COLO829 (cell line): ENCODE data around the gene PLCB2.
A peak's percentile ranks its signal among the peaks of the same experiment; 100 is the strongest.

Experiments
- DNase-seq: peaks from one replicate; pipeline ENCODE4 v3.0.0; 2012; ENCODE audit warnings: low spot score

The PLCB2 gene, protein sequence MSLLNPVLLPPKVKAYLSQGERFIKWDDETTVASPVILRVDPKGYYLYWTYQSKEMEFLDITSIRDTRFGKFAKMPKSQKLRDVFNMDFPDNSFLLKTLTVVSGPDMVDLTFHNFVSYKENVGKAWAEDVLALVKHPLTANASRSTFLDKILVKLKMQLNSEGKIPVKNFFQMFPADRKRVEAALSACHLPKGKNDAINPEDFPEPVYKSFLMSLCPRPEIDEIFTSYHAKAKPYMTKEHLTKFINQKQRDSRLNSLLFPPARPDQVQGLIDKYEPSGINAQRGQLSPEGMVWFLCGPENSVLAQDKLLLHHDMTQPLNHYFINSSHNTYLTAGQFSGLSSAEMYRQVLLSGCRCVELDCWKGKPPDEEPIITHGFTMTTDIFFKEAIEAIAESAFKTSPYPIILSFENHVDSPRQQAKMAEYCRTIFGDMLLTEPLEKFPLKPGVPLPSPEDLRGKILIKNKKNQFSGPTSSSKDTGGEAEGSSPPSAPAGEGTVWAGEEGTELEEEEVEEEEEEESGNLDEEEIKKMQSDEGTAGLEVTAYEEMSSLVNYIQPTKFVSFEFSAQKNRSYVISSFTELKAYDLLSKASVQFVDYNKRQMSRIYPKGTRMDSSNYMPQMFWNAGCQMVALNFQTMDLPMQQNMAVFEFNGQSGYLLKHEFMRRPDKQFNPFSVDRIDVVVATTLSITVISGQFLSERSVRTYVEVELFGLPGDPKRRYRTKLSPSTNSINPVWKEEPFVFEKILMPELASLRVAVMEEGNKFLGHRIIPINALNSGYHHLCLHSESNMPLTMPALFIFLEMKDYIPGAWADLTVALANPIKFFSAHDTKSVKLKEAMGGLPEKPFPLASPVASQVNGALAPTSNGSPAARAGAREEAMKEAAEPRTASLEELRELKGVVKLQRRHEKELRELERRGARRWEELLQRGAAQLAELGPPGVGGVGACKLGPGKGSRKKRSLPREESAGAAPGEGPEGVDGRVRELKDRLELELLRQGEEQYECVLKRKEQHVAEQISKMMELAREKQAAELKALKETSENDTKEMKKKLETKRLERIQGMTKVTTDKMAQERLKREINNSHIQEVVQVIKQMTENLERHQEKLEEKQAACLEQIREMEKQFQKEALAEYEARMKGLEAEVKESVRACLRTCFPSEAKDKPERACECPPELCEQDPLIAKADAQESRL

DNA sequence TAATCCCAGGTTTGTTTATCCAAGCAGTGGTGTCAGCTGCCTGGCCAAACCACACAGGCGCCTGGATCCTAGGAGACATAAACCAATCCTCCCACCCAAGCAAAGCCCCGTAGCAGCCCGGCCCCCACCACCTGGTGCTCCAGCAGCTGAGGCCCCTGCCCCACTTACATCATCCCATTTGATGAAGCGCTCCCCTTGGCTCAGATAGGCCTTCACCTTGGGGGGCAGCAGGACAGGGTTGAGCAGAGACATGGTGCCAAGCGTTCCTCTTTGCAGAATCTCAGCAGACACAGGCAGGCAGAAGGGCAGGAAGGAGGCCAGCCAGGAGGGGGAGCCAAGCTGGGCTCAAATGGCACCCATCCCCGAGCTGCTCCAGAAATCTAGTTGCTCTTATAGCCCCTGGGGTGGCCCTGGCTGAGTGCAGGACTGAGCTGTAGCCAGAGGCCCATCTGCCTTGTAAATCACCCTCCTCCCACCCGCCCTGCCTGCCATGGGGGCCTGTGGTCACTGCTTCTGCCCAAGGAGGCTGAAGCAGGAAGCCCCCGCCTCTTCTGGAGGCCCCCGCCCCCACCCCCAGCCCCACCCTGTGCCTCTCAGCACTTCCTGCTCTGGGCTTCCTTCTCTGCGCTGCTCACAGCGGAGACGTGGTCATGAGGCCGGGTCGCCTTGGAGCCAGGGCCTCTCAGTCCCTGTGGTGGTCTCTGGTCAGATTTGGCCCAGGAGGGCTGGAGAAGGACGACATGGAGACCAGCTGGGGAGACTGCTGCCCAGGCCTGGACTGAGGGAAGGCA is at the start of gene PLCB2:
TSS of gene PLCB2 (minus strand) at position 515 of the 791 bp plus-strand sequence. CDS start at position 252, 263 bp downstream.
- DNase-seq = no peak

DNA sequence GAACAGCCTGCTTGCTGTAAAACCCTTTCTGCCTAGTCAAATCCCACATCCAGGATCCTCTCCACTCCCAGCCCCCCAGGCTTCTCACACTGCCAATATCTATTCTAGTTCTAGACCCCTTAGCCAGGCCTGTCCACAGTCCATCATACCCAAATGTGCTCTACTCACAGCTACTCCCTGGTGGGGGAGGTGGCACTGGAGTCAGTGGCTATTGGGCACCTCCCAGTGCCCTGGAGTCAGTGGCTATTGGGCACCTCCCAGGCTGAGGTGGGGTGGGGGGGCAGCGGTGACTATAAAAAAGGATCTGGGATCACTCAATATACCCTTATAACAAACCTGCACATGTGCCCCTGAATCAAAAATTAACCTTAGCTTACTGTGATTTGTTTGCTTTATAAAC is 49.5 kb upstream of the PLCB2 start:
- DNase-seq = no peak

- DNase-seq = no peak
Observed at GRCh38 chr15:40355976-40356585, 48.3 kb upstream of the PLCB2 start.

GRCh38 chr15:40354408-40355171 is 46.9 kb upstream of the PLCB2 start:
- no peak for DNase-seq

DNA sequence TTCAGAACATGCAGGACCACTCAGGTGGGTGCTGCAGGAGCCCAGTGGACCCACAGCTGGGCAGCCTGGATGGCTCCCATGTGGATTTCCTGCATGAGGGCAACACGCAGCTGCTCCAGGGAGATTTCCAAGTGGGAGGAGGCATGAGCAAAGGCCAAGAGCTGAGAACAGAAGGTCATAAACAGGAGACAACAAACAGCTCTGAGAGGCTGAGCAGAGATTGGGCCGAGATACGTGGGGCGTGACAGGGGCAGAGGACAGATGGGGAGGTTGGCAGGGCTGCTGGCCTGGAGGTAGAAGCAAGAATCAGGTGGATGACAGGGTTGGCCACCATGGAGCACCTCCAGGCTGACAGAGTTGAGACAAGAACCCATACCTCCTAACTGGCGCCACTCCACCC is 46.0 kb upstream of the PLCB2 start:
- DNase-seq = no peak

DNA sequence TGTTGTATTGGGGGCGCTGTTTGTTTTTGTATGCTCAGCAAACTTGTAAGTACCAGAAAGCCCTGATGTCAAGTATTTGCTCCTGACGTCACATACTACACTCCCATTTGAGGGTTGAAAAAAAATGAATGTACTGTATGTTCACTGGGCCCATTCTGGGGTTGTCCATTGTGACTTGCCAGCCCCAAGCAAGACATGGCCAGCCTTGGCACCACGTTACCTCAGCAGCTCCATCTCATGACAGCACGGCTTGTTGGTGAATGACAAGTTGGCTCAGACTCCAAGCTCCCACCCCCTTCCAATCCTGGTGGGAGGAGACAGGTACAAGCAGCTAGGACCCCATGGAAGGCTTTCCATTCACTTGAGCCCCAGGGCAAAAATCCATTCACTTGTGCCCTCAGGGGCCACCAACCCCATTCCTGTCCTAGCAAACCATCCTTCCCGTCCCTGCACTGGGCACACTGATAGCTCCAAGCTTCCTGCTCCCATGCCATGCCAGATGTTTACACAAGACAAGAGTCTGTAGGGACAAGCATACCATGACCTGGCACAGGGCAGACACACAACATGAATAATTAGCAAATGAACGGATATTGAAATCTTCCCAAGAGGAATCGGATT is 44.7 kb upstream of the PLCB2 start:
- DNase-seq = no peak

DNA sequence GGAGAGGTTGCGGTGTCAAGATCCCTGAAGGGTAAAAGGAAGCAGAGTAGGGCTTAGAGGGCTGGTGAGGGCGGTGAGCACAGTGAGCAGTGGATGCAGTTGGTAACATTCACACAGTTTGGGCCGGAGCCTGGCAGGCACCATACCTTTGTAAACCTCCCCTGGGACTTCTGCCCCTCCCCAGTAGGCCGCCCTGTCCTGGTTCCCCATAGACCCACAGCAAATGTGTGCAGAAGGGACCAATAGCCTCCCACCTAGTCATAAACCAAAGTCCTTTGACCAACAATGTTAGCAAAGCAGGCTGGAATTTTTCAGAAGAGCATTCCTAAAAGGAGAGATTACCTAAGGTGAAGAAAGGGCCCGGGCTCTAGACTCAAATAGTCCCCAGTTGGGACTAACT is 41.4 kb upstream of the PLCB2 start:
- DNase-seq = no peak

DNA sequence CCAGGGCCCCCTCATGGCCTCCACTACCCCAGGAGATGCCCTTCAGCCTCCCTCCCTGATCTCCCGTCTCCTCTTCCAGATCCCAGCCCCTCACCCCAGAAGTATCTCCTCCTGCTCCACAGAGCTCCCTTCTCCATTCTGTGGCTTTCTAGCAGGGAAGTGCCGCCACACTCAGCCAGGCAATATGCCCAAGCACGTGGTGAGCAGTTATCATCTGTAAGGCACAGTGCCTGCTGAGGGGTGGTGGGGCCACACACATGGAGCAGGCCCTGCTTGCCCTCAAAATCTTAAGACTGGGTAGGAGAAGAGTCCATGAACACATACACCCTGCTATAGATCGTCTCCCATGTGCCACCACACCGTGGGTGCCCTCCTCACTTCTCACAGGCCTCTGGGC is 40.7 kb upstream of the PLCB2 start:
- no peak for DNase-seq

DNA sequence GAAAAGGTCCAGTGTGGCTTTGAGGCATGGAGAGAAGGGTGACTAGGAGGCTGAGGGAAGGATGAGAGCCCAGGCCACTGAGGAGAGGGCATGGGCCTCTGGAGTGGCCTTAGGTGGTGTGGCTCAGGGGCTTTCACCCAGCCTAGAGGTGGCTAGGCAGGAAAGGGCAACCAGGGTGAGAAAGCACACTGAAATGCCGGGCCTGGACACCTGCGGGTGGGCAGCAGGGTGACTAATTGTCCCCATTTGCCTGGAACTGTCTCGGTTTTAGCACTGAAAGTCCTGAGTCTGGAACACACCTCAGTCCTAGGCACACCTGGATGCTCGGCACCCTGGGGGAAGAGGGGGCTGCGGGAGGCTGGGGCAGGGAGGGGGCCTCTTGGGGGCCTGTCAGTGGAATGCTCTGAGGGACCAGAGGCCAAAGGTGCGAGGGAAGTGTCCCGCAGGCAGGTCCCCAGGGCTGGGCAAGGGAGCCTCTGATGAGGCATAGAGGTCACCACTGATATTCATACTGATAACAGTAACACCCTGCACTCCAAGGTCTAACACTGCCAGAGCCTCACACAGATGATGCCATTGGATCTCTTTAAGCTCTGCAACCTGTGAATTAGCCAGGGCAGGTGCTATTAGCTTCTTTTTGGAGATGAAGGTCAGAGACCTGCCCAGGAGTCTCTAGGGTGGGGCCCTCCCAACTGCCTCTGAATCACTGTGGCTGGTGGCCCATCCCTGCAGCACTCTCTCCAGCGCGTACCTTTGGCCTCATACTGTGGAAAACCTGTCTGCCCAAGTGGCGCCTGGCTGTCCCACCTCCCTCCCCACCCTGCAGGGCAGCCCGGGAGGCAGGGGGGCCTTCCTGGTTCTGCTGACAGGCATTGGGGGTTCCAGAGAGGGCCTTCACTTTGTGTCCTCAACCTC is 40.1 kb upstream of the PLCB2 start:
- DNase-seq = no peak

DNA sequence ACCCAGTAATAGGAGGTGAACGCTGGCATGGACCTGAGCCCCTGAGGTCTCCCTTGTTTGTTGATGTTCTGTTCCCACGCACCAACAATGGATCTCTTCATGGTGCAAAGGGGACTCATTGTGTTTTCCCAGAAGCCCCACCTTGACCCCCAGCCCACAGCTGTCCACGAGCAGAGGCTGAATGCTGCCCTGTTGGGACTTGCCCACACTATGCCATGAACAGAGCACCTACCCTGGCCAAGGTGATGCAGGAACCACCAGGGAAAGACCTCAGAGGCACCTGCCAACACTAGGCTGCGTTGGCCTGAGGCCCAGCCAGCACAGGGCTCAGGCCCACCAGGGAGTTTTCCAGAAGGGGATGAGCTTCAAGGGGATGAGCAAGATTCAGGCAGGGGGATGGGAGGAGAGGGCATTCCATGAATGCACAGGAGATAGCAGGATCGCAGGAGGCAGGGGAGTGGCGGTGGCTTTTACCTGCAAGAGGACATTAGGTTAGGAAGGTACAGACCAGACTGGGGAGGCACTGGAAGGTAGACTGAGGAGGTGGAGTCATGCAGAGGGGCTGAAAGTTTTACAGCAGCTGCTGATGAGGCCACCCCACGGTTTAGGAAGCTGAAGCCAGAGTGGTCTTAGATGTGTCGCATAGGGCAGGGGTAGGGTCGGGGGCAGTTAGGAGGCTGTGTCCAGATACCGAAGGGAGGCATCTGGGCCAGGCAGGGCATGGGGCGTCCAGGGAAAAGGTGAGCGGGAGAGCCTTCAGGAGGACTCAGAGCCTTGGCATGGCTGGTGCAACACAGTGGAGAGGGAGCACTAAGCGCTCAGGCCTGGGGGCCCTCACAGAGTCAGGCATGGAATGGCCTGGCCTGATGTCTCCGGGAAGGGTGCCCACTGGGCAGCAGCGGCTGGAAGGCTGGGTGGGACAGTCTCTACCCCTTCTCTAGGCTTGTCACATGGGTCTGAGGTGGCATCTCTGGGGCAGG is 39.1 kb upstream of the PLCB2 start:
- DNase-seq = no peak

- DNase-seq = no peak
Observed at GRCh38 chr15:40345867-40346578, 38.3 kb upstream of the PLCB2 start.

DNA sequence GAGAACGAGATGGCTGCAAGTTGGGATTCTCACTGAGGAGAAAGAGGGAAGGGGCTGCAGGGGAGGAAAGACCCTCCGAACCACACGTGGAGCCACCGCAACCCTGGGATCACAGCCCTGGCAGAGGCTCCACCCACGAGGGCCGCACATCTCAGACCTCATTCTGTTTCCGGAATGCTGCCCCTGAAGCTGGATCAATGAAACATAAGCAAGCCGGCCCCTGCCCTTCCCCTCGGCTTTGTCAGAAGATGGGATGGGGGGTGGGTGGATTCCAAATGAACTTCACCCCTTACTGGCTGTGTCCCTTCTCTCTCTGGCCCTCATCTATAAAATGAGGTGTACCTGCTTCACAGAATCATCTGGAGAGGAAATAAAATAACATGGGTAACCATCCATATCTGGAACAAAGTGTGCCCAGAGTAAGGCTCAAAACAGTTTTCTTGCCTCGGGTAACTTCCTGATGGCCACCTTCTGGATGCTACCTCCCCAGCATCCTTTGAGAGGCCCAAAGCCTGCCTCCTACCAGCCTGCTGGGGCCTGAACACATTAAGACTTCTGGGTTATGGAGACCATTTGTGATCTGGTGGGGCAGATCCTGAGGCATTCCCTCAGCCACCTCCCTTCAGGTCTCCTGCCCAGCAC is 37.6 kb upstream of the PLCB2 start:
- DNase-seq = no peak

GRCh38 chr15:40344631-40345120 is 36.9 kb upstream of the PLCB2 start:
- DNase-seq = peak; percentile 37

DNA sequence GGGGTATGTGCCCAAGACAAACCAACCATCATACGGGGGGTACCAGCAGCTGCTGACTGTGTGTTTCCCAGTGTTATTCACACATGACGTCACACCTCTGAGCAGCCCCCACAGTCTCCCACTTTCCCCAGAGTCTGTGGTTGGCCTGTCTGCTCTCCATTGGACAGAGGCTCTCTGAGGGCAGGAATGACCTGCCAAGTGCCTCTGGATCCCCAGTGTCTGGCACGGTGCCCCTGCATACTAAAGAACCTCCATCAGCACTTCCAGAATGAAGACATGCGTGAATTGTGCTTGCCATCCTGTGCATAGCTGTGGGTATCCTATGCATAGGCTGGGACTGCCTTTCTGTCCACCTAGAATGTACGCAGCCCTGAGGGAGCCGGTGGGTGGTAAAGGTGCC is 36.5 kb upstream of the PLCB2 start:
- no peak for DNase-seq

- DNase-seq = no peak
Observed at GRCh38 chr15:40343512-40343911, 35.8 kb upstream of the PLCB2 start.
